Stimulated activated CD8-positive, alpha-beta memory T cell treated with anti-CD3 and anti-CD28 coated beads, Interleukin-4, amount 100 ng/mL, for 4 hours (primary cell): ENCODE measurements around the gene TMEM121B.

Experiments used
- DNase-seq, 2 donors: peaks; one replicate each; pipeline ENCODE4 v3.0.0-alpha.2; 2020; ENCODE audit warnings: low read depth in 2 of 2, low spot score in 1 of 2

TMEM121B gene

DNA sequence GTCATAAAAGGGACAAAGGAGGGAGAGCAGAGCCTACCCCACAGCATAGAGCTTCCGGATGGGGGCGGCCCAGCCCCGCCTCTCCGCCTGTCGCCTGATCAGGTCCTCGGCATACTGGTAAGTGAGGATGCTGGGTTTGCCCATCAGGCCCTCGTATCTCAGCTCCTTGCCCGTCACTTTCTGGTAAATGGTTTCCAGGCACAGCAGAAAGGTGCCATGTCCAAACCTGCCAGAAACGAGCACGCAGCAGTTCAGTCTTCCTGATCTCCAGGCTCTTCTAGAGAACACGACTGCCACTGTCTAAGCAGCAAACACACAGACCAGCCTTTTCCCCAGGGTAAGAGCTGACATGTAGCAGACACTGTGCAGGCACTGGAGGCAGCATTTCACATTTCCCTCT is 17.4 kb upstream of the TMEM121B start:
- DNase-seq = no peak

DNA sequence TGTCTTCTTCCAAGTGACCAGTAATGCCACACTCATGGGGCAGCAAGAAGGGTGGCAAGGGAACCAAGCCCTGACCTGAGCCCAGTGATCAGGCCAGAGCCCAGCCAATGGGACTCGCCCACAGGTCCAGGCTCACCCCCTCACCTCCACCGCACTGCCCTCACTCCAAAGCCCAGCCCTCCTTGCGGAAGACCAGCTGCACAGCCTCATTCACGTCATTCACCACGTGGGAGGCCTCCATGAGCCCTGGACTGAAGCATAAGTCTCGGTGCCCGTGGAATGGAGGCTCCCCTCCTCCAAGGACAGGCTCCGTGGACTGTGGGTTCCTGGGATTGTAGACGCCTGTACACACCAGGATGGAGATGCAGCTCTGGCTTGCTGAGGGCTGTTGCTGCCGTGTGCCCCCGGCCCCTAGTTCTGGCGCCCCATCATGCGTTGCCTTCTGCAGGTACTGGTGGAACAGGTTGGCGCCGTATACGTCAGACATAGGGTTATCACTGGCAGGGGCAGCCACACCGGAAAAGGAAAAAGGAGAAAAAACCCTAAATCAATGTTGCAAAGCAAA is 16.8 kb upstream of the TMEM121B start:
- DNase-seq = no peak

DNA sequence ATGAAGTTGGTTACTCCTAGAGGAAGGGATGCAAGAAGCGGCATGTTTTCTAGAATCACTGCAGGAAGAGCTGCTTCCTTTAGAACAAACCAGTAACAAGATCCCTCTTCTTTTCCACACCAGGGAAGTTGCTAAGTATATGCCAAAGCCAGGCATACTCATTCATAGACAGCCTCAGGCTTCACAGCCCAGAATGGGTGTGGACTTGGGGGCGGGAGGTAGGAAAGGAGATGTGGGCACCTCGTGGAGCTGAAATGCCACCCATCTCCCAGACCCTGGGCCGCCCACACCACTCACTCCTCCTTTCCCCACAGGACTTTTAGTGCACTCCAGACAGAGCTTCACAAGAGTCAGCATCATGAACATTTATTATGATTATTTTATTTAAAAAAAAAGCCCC is 16.0 kb upstream of the TMEM121B start:
- DNase-seq = no peak

DNA sequence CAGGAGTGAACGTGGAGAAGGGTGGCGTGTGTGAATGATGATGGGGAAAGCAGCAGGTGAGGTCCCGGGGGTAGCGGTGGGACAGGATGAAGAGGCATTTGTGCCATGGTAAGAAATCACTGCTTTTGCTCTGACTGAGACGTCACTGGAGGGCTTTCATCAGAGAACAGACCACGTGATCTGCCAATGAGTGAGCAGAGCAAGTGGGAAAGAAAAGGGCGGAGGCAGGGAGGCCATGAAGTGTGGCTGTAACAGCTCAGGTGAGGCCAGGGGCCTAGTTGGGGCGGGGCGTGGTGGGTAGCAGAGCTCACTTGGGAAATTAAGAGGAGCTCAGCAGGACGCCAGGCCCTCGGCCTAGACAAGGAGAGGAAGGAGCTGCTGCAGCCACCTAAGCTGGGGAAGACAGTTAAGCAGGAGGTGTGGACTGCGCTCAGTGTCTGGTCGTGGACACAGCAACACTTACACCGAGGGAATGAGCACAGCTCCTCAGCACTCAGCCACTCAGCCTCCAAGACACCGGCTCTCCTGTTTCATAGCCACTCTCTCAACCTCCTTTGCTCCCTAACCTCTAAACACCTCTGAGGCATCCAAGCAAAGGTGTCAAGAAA is 14.1 kb upstream of the TMEM121B start:
- no peak for DNase-seq

- DNase-seq = no peak
Measured at GRCh38 chr22:17133137-17133536, 12.0 kb upstream of the TMEM121B start.

GRCh38 chr22:17132112-17132511 is 11.0 kb upstream of the TMEM121B start:
- no peak for DNase-seq

DNA sequence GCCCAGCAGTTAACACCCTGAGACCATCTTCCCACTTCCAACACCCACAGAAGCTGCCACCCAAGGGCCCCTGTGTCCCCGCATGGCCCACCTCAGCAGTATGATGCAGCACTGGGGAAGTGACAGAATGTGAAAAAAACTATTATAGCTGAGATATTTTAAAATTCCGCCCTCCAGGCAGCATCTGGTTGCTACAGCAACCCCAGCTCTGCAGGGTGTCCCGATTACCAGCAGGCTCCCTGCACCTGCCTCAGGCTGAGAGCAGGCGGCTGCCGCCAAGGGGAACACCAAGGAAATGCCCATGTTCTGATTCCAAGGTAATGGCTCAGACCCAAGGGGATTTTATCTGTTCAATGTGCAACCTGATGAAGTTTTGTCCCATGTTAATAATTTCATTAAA is 10.5 kb upstream of the TMEM121B start:
- no peak for DNase-seq

DNA sequence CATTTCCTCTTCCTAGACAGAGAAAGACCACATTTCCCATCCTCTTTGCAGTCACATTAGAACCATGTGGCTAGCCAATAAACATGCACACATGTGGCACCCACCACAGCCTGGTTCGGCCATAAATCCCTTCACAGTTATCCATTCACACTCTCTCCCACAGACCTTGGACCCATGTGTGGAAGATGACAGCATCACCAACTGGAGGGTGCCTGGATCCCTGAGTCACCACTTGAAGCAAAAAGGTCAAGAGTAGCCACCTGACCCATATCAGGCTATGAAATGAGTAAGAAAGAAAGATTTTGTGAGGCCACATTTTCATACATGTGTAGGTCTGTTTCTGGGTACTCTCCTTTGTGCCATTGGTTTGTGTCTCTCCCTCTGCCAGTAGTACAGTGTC is 9.0 kb upstream of the TMEM121B start:
- DNase-seq = no peak

GRCh38 chr22:17120711-17121232 is 388 bp downstream of the TMEM121B start:
- DNase-seq = peak in 1 of 2 donors; percentile 18

GRCh38 chr22:17120281-17120680 is 879 bp downstream of the TMEM121B start:
- DNase-seq = no peak

GRCh38 chr22:17119481-17120202 is 1.5 kb downstream of the TMEM121B start:
- DNase-seq = no peak

- no peak for DNase-seq
Measured at GRCh38 chr22:17118342-17118741, 2.8 kb downstream of the TMEM121B start.

GRCh38 chr22:17117890-17118289 is 3.3 kb downstream of the TMEM121B start:
- no peak for DNase-seq

DNA sequence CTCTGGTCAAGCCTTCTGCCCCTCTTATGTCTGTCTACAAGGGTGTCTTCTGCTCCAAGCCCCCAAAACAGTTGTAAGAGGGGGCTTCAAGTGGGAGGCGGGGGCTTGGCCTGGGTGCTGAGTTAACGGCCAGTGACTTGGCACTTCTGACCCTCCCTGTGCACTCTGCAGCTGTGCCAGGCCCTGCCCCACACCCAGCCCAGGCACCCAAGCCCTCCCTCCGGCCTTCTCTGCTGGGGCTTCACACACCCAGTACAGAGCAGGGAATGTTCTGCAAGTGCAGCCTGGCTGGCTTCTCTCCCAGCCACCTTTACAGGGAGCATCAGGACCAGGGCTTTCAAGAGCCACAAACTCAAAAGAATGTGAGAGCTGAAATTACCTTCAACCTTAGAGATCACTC is 3.8 kb downstream of the TMEM121B start:
- no peak for DNase-seq

GRCh38 chr22:17116572-17117330 is 4.4 kb downstream of the TMEM121B start:
- DNase-seq = no peak

GRCh38 chr22:17115945-17116565 is 5.1 kb downstream of the TMEM121B start:
- no peak for DNase-seq

- DNase-seq = no peak
Measured at GRCh38 chr22:17115236-17115635, 5.9 kb downstream of the TMEM121B start.

GRCh38 chr22:17114898-17115235 is 6.3 kb downstream of the TMEM121B start:
- no peak for DNase-seq

GRCh38 chr22:17114173-17114897 is 6.8 kb downstream of the TMEM121B start:
- no peak for DNase-seq

GRCh38 chr22:17113600-17113999 is 7.6 kb downstream of the TMEM121B start:
- DNase-seq = no peak
